ENCODE results near the gene PLA2G4F. TPM values are rescaled to one million over a fixed set of nuclear protein-coding genes. Genes with fewer than 3 reads are reported as not detected.

PLA2G4F gene
- total RNA-seq, 1 experiment from 2014 or later: not detected

DNA sequence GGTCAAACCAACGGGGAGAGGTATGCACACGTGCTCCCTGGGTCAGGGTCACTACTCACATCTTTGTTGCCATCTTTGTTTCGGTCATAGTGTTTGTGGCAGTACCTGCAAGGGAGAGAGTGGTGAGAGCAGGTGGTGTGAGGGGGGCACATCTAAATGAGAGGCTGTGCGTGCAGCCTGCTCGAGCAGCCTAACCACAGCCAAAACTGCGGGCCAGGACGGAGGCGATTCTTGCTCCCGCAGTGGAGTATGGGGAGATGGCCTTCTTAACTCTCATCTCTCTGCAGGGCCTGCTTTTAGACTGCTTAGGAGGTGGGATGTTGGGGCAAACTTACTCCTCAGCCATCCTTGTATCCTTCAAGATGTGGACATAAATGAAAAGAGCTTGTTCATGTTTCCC is 6.9 kb upstream of the PLA2G4F start:
- Histone ChIP-seq H4K20me1 (ENCODE audit: insufficient read depth, low read depth, low read length) (no peaks in the 10 kb centered on the region), H3K9me3 (ENCODE audit: low read length) (no peaks in the 10 kb centered on the region), H3K27ac (ENCODE audit: low read length) (no peak overlapping the region), H3K4me1 (ENCODE audit: low read length) (no peaks in the 10 kb centered on the region), H3K4me3 (ENCODE audit: low read length) (no peak overlapping the region), H3K4me2 (ENCODE audit: low read depth, low read length, poor library complexity, severe bottlenecking) (no peak overlapping the region), H3K9me2 (replicated peaks; ENCODE audit: insufficient read depth, low read length) (no peaks in the 10 kb centered on the region), H2AFZ (ENCODE audit: low read length) (no peak overlapping the region), H3K79me2 (ENCODE audit: low read length) (no peaks in the 10 kb centered on the region), H3K36me3 (ENCODE audit: insufficient read depth, low read length) (peaks cover 44% of the 10 kb centered on the region), H3K9ac (ENCODE audit: low read length) (no peak overlapping the region), H3K27me3 (ENCODE audit: low read length) (no peaks in the 10 kb centered on the region)
- DNase-seq: no peak

DNA sequence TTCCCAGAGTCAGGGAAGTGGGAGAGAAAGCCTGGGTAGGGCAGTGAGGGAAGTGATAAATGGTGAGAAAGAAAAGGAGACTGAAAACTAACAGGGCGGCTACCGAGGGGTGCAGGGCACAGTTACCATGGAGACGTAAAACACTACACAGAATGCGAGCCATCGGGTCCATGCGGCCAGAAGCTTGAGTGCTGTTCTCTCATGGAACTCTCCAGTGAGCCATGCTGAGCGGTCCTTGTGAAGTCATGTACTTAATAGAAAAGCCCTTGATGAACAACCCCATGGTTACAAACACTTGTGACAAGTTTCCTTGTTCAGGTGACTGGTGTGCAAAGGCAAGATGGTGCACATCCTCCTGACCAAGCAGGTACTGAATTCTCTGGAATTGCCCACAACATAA is 3.7 kb upstream of the PLA2G4F start:
- no peaks in the 10 kb centered on the region for H3K4me1 ChIP-seq (ENCODE audit: low read length)
- H4K20me1 ChIP-seq (ENCODE audit: insufficient read depth, low read depth, low read length): 0 out of 2 replicates have a peak, but pooled peaks cover 3% of the 10 kb centered on the region
- no peak for DNase-seq
- no peak overlapping the region for H3K27ac ChIP-seq (ENCODE audit: low read length)
- no peaks in the 10 kb centered on the region for H3K9me3 ChIP-seq (ENCODE audit: low read length)
- H2AFZ ChIP-seq (ENCODE audit: low read length): no peak overlapping the region
- H3K36me3 ChIP-seq (ENCODE audit: insufficient read depth, low read length): peaks cover 21% of the 10 kb centered on the region
- no peaks in the 10 kb centered on the region for H3K9me2 ChIP-seq (replicated peaks; ENCODE audit: insufficient read depth, low read length)
- no peaks in the 10 kb centered on the region for H3K79me2 ChIP-seq (ENCODE audit: low read length)
- H3K4me3 ChIP-seq (ENCODE audit: low read length): no peak overlapping the region
- H3K27me3 ChIP-seq (ENCODE audit: low read length): no peaks in the 10 kb centered on the region
- H3K4me2 ChIP-seq (ENCODE audit: low read depth, low read length, poor library complexity, severe bottlenecking): no peak overlapping the region
- H3K9ac ChIP-seq (ENCODE audit: low read length): no peak overlapping the region

DNA sequence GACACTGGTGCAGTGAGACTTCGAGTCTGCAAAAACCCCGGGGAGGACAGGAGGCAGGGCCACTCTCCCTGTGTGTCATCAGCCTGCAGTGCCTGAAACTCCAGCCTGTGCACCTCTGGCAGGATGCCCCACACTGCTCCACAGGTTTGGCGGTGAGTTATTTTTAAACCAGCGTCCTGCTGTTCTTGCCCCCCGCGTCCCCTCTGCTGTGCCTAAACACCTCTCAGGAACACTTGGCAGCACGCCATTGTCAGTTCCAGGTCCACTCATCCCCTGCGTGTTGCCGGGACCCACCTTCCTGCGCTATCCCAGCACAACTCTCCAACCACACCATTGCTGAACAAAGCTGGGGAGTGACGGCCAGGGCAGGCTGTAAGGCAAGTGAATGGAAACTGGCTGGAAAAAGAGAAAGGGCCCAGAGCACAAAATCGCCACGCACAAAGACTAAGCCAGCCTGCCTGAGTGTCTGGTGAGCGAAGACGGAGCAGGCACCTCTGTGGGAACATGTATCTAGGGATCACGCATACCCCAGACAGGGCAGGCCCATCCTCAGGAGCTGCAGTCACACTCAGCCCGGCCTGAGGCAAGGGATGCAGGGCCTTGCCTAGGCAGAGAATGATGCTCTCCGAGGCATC is 3.1 kb upstream of the PLA2G4F start:
- H3K9ac ChIP-seq (ENCODE audit: low read length): no peak overlapping the region
- no peaks in the 10 kb centered on the region for H3K79me2 ChIP-seq (ENCODE audit: low read length)
- 0 out of 2 replicates have a peak, but pooled peaks cover 3% of the 10 kb centered on the region for H4K20me1 ChIP-seq (ENCODE audit: insufficient read depth, low read depth, low read length)
- no peak overlapping the region for H2AFZ ChIP-seq (ENCODE audit: low read length)
- DNase-seq: no peak
- no peak overlapping the region for H3K4me2 ChIP-seq (ENCODE audit: low read depth, low read length, poor library complexity, severe bottlenecking)
- no peak overlapping the region for H3K4me3 ChIP-seq (ENCODE audit: low read length)
- H3K27me3 ChIP-seq (ENCODE audit: low read length): no peaks in the 10 kb centered on the region
- H3K9me3 ChIP-seq (ENCODE audit: low read length): no peaks in the 10 kb centered on the region
- peaks cover 15% of the 10 kb centered on the region; the same call in 1 of the 2 replicates for H3K36me3 ChIP-seq (ENCODE audit: insufficient read depth, low read length)
- H3K9me2 ChIP-seq (replicated peaks; ENCODE audit: insufficient read depth, low read length): no peaks in the 10 kb centered on the region
- H3K27ac ChIP-seq (ENCODE audit: low read length): no peak overlapping the region
- H3K4me1 ChIP-seq (ENCODE audit: low read length): no peaks in the 10 kb centered on the region

DNA sequence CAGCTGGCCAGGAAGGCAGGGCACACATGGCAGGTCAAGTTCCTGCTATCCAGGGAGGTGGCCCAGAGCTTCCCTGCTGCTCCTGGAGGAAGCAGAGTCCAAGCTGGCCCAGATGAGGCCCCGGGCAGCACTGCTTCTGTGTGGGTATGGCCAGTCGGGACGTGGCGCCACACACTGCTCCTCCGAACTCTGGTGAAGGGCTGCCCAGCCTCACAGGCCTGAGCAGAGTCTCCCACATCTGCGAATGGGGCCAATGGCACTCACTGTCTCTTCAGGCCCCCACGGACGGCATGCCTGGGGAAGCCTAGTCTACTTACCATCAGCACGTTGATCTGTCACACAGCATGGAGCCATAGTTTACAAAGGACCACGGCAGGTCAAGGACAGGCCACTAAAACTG is 2.5 kb upstream of the PLA2G4F start:
- 0 out of 2 replicates have a peak, but pooled peaks cover 3% of the 10 kb centered on the region for H4K20me1 ChIP-seq (ENCODE audit: insufficient read depth, low read depth, low read length)
- H3K9ac ChIP-seq (ENCODE audit: low read length): no peak overlapping the region
- H3K4me1 ChIP-seq (ENCODE audit: low read length): no peaks in the 10 kb centered on the region
- H3K4me2 ChIP-seq (ENCODE audit: low read depth, low read length, poor library complexity, severe bottlenecking): no peak overlapping the region
- H3K9me2 ChIP-seq (replicated peaks; ENCODE audit: insufficient read depth, low read length): no peaks in the 10 kb centered on the region
- no peaks in the 10 kb centered on the region for H3K79me2 ChIP-seq (ENCODE audit: low read length)
- DNase-seq: no peak
- H3K36me3 ChIP-seq (ENCODE audit: insufficient read depth, low read length): peaks cover 14% of the 10 kb centered on the region; the same call in 1 of the 2 replicates
- H3K9me3 ChIP-seq (ENCODE audit: low read length): no peaks in the 10 kb centered on the region
- H2AFZ ChIP-seq (ENCODE audit: low read length): no peak overlapping the region
- no peak overlapping the region for H3K27ac ChIP-seq (ENCODE audit: low read length)
- no peak overlapping the region for H3K4me3 ChIP-seq (ENCODE audit: low read length)
- H3K27me3 ChIP-seq (ENCODE audit: low read length): no peaks in the 10 kb centered on the region

DNA sequence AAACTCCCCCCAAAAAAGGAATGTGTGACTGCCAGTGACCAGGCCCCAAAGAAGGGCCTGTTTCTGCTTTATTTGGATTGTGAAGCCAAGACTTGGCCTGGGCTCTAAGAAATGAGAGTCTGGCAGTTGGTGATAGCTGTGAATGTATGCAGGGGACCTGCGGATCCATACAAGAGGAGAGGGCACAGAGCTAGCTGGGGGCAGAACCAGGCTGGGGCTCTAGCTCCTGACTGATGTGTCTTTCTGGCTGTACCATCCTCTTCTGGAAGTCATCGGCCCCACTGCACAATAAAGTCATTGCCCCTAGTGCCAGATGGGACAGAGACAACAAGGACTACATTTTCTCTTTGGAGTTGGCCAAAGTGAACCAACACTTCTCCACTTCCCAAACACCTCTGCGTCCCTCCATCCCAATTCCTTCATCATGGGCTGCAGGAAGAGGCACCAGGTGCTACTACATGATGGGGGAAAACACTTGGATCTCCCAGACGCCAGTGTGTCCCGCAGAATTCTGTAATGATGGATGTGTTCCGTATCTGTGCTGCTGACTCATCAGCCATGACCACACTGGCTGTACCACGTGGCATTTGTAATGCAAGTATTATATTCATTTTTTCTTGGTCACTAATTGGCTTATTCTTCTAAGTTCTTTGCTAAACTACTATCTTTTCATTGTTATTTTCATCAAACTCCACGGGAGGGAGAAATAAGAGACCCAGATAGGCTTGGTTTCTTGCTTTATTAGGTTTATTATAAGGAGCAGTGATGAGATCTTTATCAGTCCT is 1.7 kb upstream of the PLA2G4F start:
- Histone ChIP-seq H3K27me3 (ENCODE audit: low read length) (no peaks in the 10 kb centered on the region), H3K4me2 (ENCODE audit: low read depth, low read length, poor library complexity, severe bottlenecking) (no peak overlapping the region), H3K9me3 (ENCODE audit: low read length) (no peaks in the 10 kb centered on the region), H3K27ac (ENCODE audit: low read length) (no peak overlapping the region), H3K9me2 (replicated peaks; ENCODE audit: insufficient read depth, low read length) (no peaks in the 10 kb centered on the region), H4K20me1 (ENCODE audit: insufficient read depth, low read depth, low read length) (0 out of 2 replicates have a peak, but pooled peaks cover 3% of the 10 kb centered on the region), H3K4me1 (ENCODE audit: low read length) (no peaks in the 10 kb centered on the region), H3K4me3 (ENCODE audit: low read length) (no peak overlapping the region), H3K9ac (ENCODE audit: low read length) (no peak overlapping the region), H2AFZ (ENCODE audit: low read length) (no peak overlapping the region), H3K36me3 (ENCODE audit: insufficient read depth, low read length) (peaks cover 14% of the 10 kb centered on the region; the same call in 1 of the 2 replicates), H3K79me2 (ENCODE audit: low read length) (no peaks in the 10 kb centered on the region)
- no peak for DNase-seq

DNA sequence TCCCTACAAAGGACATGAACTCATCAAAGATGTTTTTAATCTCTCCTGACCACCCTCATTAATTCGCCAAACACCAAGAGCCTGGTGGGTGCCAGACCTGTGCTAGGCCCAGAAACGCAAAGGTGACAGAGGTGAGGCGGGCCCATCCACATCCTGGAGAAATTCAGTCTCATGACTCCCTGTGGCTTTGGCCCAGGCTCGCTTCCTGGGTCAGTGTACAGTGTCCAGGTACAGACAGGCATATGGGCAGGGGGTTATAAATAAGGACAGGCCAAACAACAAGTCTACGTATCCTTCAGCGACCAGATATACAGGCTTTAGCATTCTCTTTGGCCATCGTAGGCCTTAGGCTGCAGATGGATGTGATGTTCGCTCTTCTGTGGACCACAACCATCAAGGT is 945 bp upstream of the PLA2G4F start:
- no peak overlapping the region for H3K4me2 ChIP-seq (ENCODE audit: low read depth, low read length, poor library complexity, severe bottlenecking)
- no peaks in the 10 kb centered on the region for H3K9me2 ChIP-seq (replicated peaks; ENCODE audit: insufficient read depth, low read length)
- H3K9ac ChIP-seq (ENCODE audit: low read length): no peak overlapping the region
- no peak overlapping the region for H3K4me3 ChIP-seq (ENCODE audit: low read length)
- no peaks in the 10 kb centered on the region for H3K79me2 ChIP-seq (ENCODE audit: low read length)
- no peaks in the 10 kb centered on the region for H3K27me3 ChIP-seq (ENCODE audit: low read length)
- H3K9me3 ChIP-seq (ENCODE audit: low read length): no peaks in the 10 kb centered on the region
- peaks cover 14% of the 10 kb centered on the region; the same call in 1 of the 2 replicates for H3K36me3 ChIP-seq (ENCODE audit: insufficient read depth, low read length)
- DNase-seq: no peak
- no peak overlapping the region for H2AFZ ChIP-seq (ENCODE audit: low read length)
- no peak overlapping the region for H3K27ac ChIP-seq (ENCODE audit: low read length)
- no peaks in the 10 kb centered on the region for H3K4me1 ChIP-seq (ENCODE audit: low read length)
- H4K20me1 ChIP-seq (ENCODE audit: insufficient read depth, low read depth, low read length): 0 out of 2 replicates have a peak, but pooled peaks cover 3% of the 10 kb centered on the region

DNA sequence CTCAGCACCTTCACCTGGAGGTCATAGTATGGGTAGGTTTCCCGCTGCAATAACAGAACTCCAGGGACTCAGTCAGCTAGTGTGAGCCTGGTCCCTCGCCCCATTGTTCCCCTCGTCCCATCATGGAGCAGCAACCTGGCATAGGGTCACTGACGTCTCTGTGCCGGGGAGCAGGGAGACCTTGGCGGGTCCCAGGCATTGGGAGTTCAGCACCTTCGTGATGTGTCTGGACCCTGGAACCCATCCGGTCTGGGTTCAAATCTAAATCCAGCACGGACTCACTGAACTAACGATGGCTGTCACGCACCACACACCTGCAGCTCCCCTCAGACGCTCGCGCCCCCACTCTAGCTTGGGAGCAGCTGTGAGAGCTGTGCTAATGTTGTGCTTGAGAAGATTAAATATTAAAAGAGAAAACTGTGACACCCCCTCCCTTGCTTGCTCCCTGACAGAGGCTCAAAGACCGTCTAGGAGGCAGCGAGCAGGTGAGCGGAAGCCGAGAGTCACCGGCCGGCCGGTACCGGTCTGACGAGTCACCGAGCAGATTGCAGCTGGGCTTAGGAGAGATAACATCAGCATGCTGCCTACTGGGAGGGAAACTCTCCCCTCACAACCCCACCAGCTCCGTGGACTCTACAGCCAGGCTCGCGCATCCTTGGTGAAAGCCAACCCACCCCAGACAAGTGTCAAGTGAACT is 742 bp downstream of the PLA2G4F start:
- Histone ChIP-seq H3K9me2 (replicated peaks; ENCODE audit: insufficient read depth, low read length) (no peaks in the 10 kb centered on the region), H3K27me3 (ENCODE audit: low read length) (no peaks in the 10 kb centered on the region), H3K36me3 (ENCODE audit: insufficient read depth, low read length) (peaks cover 9% of the 10 kb centered on the region; the same call in 1 of the 2 replicates), H3K9me3 (ENCODE audit: low read length) (no peaks in the 10 kb centered on the region), H4K20me1 (ENCODE audit: insufficient read depth, low read depth, low read length) (0 out of 2 replicates have a peak, but pooled peaks cover 3% of the 10 kb centered on the region), H3K27ac (ENCODE audit: low read length) (no peak overlapping the region), H2AFZ (ENCODE audit: low read length) (no peak overlapping the region), H3K9ac (ENCODE audit: low read length) (no peak overlapping the region), H3K4me2 (ENCODE audit: low read depth, low read length, poor library complexity, severe bottlenecking) (no peak overlapping the region), H3K4me3 (ENCODE audit: low read length) (no peak overlapping the region), H3K79me2 (ENCODE audit: low read length) (no peaks in the 10 kb centered on the region), H3K4me1 (ENCODE audit: low read length) (no peaks in the 10 kb centered on the region)
- no peak for DNase-seq

DNA sequence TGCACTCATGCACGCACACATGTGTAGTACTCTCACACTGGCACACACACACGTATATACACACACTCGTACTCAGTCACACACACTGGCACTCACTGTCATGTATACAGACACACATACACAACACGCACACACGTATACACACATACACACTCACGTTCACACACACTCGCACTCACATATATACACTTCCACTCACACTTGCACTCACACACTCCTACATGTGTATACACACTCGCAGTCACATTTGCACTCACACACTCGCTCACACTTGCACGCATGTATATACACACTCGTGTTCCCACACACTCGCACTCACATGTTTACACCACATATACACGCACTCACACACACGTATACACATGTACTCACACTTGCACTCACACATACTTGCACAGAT is 1.5 kb downstream of the PLA2G4F start:
- Histone ChIP-seq H3K4me2 (ENCODE audit: low read depth, low read length, poor library complexity, severe bottlenecking) (no peak overlapping the region), H3K27me3 (ENCODE audit: low read length) (no peaks in the 10 kb centered on the region), H3K9me2 (replicated peaks; ENCODE audit: insufficient read depth, low read length) (no peaks in the 10 kb centered on the region), H3K4me3 (ENCODE audit: low read length) (no peak overlapping the region), H3K9me3 (ENCODE audit: low read length) (no peaks in the 10 kb centered on the region), H3K36me3 (ENCODE audit: insufficient read depth, low read length) (peaks cover 2% of the 10 kb centered on the region; the same call in 1 of the 2 replicates), H3K79me2 (ENCODE audit: low read length) (no peaks in the 10 kb centered on the region), H4K20me1 (ENCODE audit: insufficient read depth, low read depth, low read length) (0 out of 2 replicates have a peak, but pooled peaks cover 3% of the 10 kb centered on the region), H2AFZ (ENCODE audit: low read length) (no peak overlapping the region), H3K9ac (ENCODE audit: low read length) (no peak overlapping the region), H3K27ac (ENCODE audit: low read length) (no peak overlapping the region), H3K4me1 (ENCODE audit: low read length) (no peaks in the 10 kb centered on the region)
- DNase-seq: no peak

Measured in Karpas-422 (cell line).